ENCODE data around the gene OBSCN.

- TF ChIP-seq POLR2AphosphoS5 (IDR thresholded peaks at IDR 0.05) (no peak), CTCF (IDR thresholded peaks at IDR 0.05) (no peak)
Observed at GRCh38 chr1:228308628-228309325, 100.9 kb downstream of the OBSCN start.

All from prostate gland (tissue), 2 donors.